HepG2 (cell line): Measurements from ENCODE around the gene CCDC191. TPM values are rescaled to one million over a fixed set of nuclear protein-coding genes. Genes with fewer than 3 reads are reported as not detected.

ENCODE experiments used
- ATAC-seq: fragments of 200-7000 bp; cut with Tn5 transposase; 3 replicates; pipeline ENCODE4 v1.9.1; 2020; ENCODE audit warnings: mild to moderate bottlenecking, moderate library complexity
- BruUV-seq: library from RNA; stranded (reverse); fragments of 400-500 nt; replicated peaks from 2 replicates; lab custom pipeline; 2021; lab: Mats Ljungman, UMichigan
- CTCF ChIA-PET: fragments of 300-600 bp; formaldehyde crosslinking; extraction: SDS; loops from one replicate; lab custom pipeline; 2021; ENCODE audit warnings: low total read pairs, inconsistent platforms, low intra/inter-chr PET ratio; lab: Yijun Ruan, JAX
- POLR2A ChIA-PET: fragments of 350-600 bp; sonication (Branson Sonifier 250); formaldehyde crosslinking; loops from one replicate; lab custom pipeline; 2020; ENCODE audit warnings: antibody characterized with exemption, inconsistent platforms; lab: Yijun Ruan, JAX
- DNase-seq: peaks from one replicate; pipeline ENCODE4 v3.0.0-alpha.2; 2015; ENCODE audit warnings: low spot score
- FAIRE-seq: peaks from 3 replicates; lab custom pipeline; 2011; peaks lifted over from hg19 to GRCh38; lab: Jason Lieb, UNC
- H2AFZ ChIP-seq: one replicate; pipeline ENCODE4 v1.6.1; 2011; ENCODE audit warnings: low read length, inconsistent platforms
- H3K27ac ChIP-seq: fragments of 300-600 bp; 3 replicates; pipeline ENCODE4 v1.8.0; 2011; ENCODE audit warnings: mixed run types, mild to moderate bottlenecking, mixed read lengths, low read length, inconsistent platforms; ENCODE audit not compliant: insufficient read depth; ENCODE audit errors: extremely low read length
- H3K27me3 ChIP-seq, 2 experiments: fragments of 200-600 bp in 1 of 2; 2 replicates in 1 of 2; 3 replicates in 1 of 2; pipeline versions ENCODE4 v1.6.0 to v1.8.0; 2011; ENCODE audit warnings: low read length in 2 of 2, mild to moderate bottlenecking in 2 of 2, moderate library complexity in 2 of 2, inconsistent platforms in 1 of 2; ENCODE audit not compliant: insufficient read depth in 2 of 2, control insufficient read depth in 1 of 2
- H3K36me3 ChIP-seq, 2 experiments: fragments of 200-600 bp in 1 of 2; replicated peaks in 1 of 2; 2 replicates in 1 of 2; 3 replicates in 1 of 2; pipeline versions ENCODE4 v1.5.1 to v1.8.0; 2011; ENCODE audit warnings: low read length in 2 of 2, inconsistent platforms in 1 of 2; ENCODE audit not compliant: insufficient read depth in 2 of 2, control insufficient read depth in 1 of 2
- H3K4me1 ChIP-seq: 2 replicates; pipeline ENCODE4 v1.5.1; 2012; ENCODE audit warnings: low read length, inconsistent platforms; ENCODE audit not compliant: insufficient read depth
- H3K4me2 ChIP-seq: 2 replicates; pipeline ENCODE4 v1.6.0; 2011; ENCODE audit warnings: low read depth, low read length, inconsistent platforms
- H3K4me3 ChIP-seq, 3 experiments: fragments of 200-600 bp in 1 of 3; sonication (generic), shearing (Covaris generic) in 1 of 3; replicated peaks in 1 of 3; 2 replicates each; pipeline ENCODE4 v1.5.1; 2011 to 2016; ENCODE audit warnings: low read length in 3 of 3, inconsistent platforms in 2 of 3, low read depth in 2 of 3, mild to moderate bottlenecking in 2 of 3, control low read depth in 1 of 3, mixed read lengths in 1 of 3; ENCODE audit not compliant: insufficient read depth in 1 of 3
- H3K79me2 ChIP-seq: one replicate; pipeline ENCODE4 v1.6.1; 2011; ENCODE audit warnings: low read length, inconsistent platforms; ENCODE audit not compliant: insufficient read depth
- H3K9ac ChIP-seq: 2 replicates; pipeline ENCODE4 v1.6.0; 2011; ENCODE audit warnings: mild to moderate bottlenecking, low read depth, low read length, inconsistent platforms; ENCODE audit not compliant: insufficient read depth
- H3K9me3 ChIP-seq: 2 replicates; pipeline ENCODE4 v1.5.1; 2012; ENCODE audit warnings: mild to moderate bottlenecking, low read length
- H4K20me1 ChIP-seq: 2 replicates; pipeline ENCODE4 v1.6.0; 2011; ENCODE audit warnings: inconsistent platforms, mild to moderate bottlenecking, low read length, moderate library complexity; ENCODE audit not compliant: insufficient read depth
- CEBPG ChIP-seq: IDR thresholded peaks from 2 replicates; pipeline ENCODE4 v1.6.1; 2016
- ETV6 ChIP-seq: sonication (generic); formaldehyde crosslinking; conservative IDR thresholded peaks from 2 replicates; pipeline ENCODE4 v1.4.0; 2020; ENCODE audit warnings: missing genetic modification reagents
- GATA4 ChIP-seq: sonication (generic); IDR thresholded peaks from 2 replicates; pipeline ENCODE4 v1.6.1; 2016; ENCODE audit warnings: antibody characterized with exemption, low read depth, borderline replicate concordance
- HNRNPL ChIP-seq: fragments of 200-400 bp; formaldehyde crosslinking; IDR thresholded peaks from 2 replicates; pipeline ENCODE4 v1.6.1; 2017; ENCODE audit warnings: mild to moderate bottlenecking, low read depth, low read length
- HOXA9 ChIP-seq: sonication (generic); formaldehyde crosslinking; IDR thresholded peaks from 2 replicates; pipeline ENCODE4 v1.8.1; 2022; ENCODE audit warnings: missing genetic modification reagents, mild to moderate bottlenecking, moderate library complexity, borderline replicate concordance
- IKZF1 ChIP-seq: fragments of 450-650 bp; IDR thresholded peaks from 2 replicates; pipeline ENCODE4 v1.7.1; 2016
- MBNL3 ChIP-seq: fragments of 250-450 bp; sonication (Bioruptor Pico); conservative IDR thresholded peaks from 2 replicates; pipeline ENCODE4 v1.8.0; 2022; ENCODE audit warnings: mild to moderate bottlenecking, inconsistent platforms
- MED1 ChIP-seq: sonication (generic); formaldehyde crosslinking; IDR thresholded peaks from 2 replicates; pipeline ENCODE4 v1.4.0; 2020; ENCODE audit warnings: missing genetic modification reagents
- MLX ChIP-seq: IDR thresholded peaks from 2 replicates; pipeline ENCODE4 v1.6.1; 2016
- MYC ChIP-seq: sonication (generic); formaldehyde crosslinking; IDR thresholded peaks from 2 replicates; pipeline ENCODE4 v1.9.0; 2021; ENCODE audit warnings: missing genetic modification reagents, borderline replicate concordance
- TRAFD1 ChIP-seq: sonication (generic); formaldehyde crosslinking; IDR thresholded peaks from 2 replicates; pipeline ENCODE4 v1.5.1; 2020; ENCODE audit warnings: missing genetic modification reagents, mild to moderate bottlenecking, borderline replicate concordance
- TRIM22 ChIP-seq: fragments of 450-650 bp; IDR thresholded peaks from 2 replicates; pipeline ENCODE4 v1.6.1; 2017
- ZNF264 ChIP-seq: sonication (generic); formaldehyde crosslinking; IDR thresholded peaks from 2 replicates; pipeline ENCODE4 v1.4.0; 2020; ENCODE audit warnings: missing genetic modification reagents
- ZNF337 ChIP-seq: sonication (generic); formaldehyde crosslinking; IDR thresholded peaks from 2 replicates; pipeline ENCODE4 v1.5.1; 2020; ENCODE audit warnings: missing genetic modification reagents, low read depth, mild to moderate bottlenecking, borderline replicate concordance
- ZNF33A ChIP-seq: sonication (generic); formaldehyde crosslinking; IDR thresholded peaks from 2 replicates; pipeline ENCODE4 v1.5.1; 2020; ENCODE audit warnings: missing genetic modification reagents, mild to moderate bottlenecking, moderate library complexity, borderline replicate concordance
- ZNF691 ChIP-seq: sonication (generic); formaldehyde crosslinking; IDR thresholded peaks from 2 replicates; pipeline ENCODE4 v1.4.0; 2020; ENCODE audit warnings: missing genetic modification reagents, low read depth, mild to moderate bottlenecking, borderline replicate concordance
- WGBS: methylation state at CpG from one replicate; pipeline ENCODE4 v1.1.6; 2017; ENCODE audit warnings: low lambda C conversion rate; 5-methylcytosine and 5-hydroxymethylcytosine counted together
- in situ Hi-C: cut with HindIII; loops from 2 replicates; pipeline ENCODE4 v1.10.0; 2017; ENCODE audit warnings: low pct_unique_long_range_greater_than_20kb; ENCODE audit not compliant: extremely low pct_ligation_motif_present
- intact Hi-C: fragments of 100-400 bp; cut with micrococcal nuclease; formaldehyde crosslinking; loops from one replicate; pipeline ENCODE4 v1.10.0; 2022; ENCODE audit not compliant: unreplicated experiment
- polyA plus RNA-seq, 8 experiments: library from polyadenylated mRNA; depleted of rRNA in 3 of 8; stranded (reverse) in 7 of 8; unstranded in 1 of 8; fragments of >200 nt; fragmentation: Illumina TruSeq in 4 of 8; extraction: Trizol in 4 of 8; gene quantifications; 2 replicates each; pipeline versions ENCODE4 v1.2.1 to v1.2.3, GENCODE V29; 2011 to 2016; ENCODE audit warnings: low read depth in 4 of 8, missing spikeins in 1 of 8, mixed read lengths in 1 of 8; ENCODE audit not compliant: insufficient read depth in 1 of 8
- total RNA-seq, 5 experiments: library from RNA; depleted of rRNA; stranded (reverse); fragments of >200 nt; fragmentation: Illumina TruSeq; extraction: Trizol; gene quantifications; 2 replicates each; pipeline ENCODE4 v1.2.3, GENCODE V29; 2016; ENCODE audit warnings: low read depth in 1 of 5

The CCDC191 gene
- total and polyA plus RNA-seq, 2 of the 13 experiments (the other 11 are each of a cell fraction or from before 2014, with no cell fraction given): 0.91 to 1.4 TPM

- no TSS peak for BruUV-seq
Measured at GRCh38 chr3:114022145-114022802, 34.1 kb downstream of the CCDC191 start.

GRCh38 chr3:114020907-114021306 lies 35.4 kb downstream of the CCDC191 start:
- Histone ChIP-seq H3K9me3 (no peaks in the 10 kb centered on the region), H3K4me2 (no peak overlapping the region), H3K27me3 (no peaks in the 10 kb centered on the region), H3K36me3 (no peaks in the 10 kb centered on the region), H4K20me1 (no peaks in the 10 kb centered on the region), H2AFZ (no peak overlapping the region), H3K79me2 (no peaks in the 10 kb centered on the region), H3K9ac (no peak overlapping the region), H3K27ac (no peak overlapping the region), H3K4me3 (no peak overlapping the region), H3K4me1 (no peaks in the 10 kb centered on the region)
- FAIRE-seq (no peak), DNase-seq (no peak), ATAC-seq (no peak)
- ChIA-PET CTCF (no interaction called here), POLR2A (no interaction called here)
- BruUV-seq: no TSS peak
- intact Hi-C loops: no loop called here
- WGBS: 44% methylated on average over 2 of the region's 2 CpGs
- in situ Hi-C loops: no loop called here
- no peak for TF ChIP-seq MBNL3 (CRISPR knock-in tag)
- no peak for TF ChIP-seq MYC (CRISPR knock-in tag)
- no peak for TF ChIP-seq ETV6 (CRISPR knock-in tag)
- no peak for TF ChIP-seq ZNF691 (CRISPR knock-in tag)
- TF ChIP-seq ZNF33A (CRISPR knock-in tag): no peak
- no peak for TF ChIP-seq MED1 (CRISPR knock-in tag)
- no peak for TF ChIP-seq IKZF1
- no peak for TF ChIP-seq ZNF264
- no peak for TF ChIP-seq TRAFD1
- no peak for TF ChIP-seq CEBPG
- TF ChIP-seq TRIM22: no peak

More at GRCh38 chr3:114022145-114022802, 34.1 kb downstream of the CCDC191 start:
- no peak for TF ChIP-seq GATA4
- no peak for TF ChIP-seq MLX (CRISPR knock-in tag)
- TF ChIP-seq ZNF337 (CRISPR knock-in tag): no peak
- no peak for TF ChIP-seq HOXA9
- no peak for TF ChIP-seq HNRNPL
- CTCF ChIA-PET: no interaction called here
- in situ Hi-C loops: no loop called here
- POLR2A ChIA-PET: no interaction called here
- Histone ChIP-seq H2AFZ (no peak overlapping the region), H3K27ac (no peak overlapping the region), H3K4me3 (no peak overlapping the region), H3K9me3 (no peaks in the 10 kb centered on the region), H3K27me3 (no peaks in the 10 kb centered on the region), H3K9ac (no peak overlapping the region), H3K4me2 (no peak overlapping the region), H3K36me3 (no peaks in the 10 kb centered on the region), H4K20me1 (no peaks in the 10 kb centered on the region), H3K4me1 (no peaks in the 10 kb centered on the region), H3K79me2 (no peaks in the 10 kb centered on the region)
- ATAC-seq (no peak), DNase-seq (no peak), FAIRE-seq (no peak)
- WGBS: 42% methylated on average over 4 of the region's 4 CpGs
- intact Hi-C loops: no loop called here
